Renal pelvis (tissue), 4 donors: ENCODE results near the gene ITGBL1. TPM values are rescaled to one million over a fixed set of nuclear protein-coding genes. Genes with fewer than 3 reads are reported as not detected.
A peak's percentile ranks its signal among the peaks of the same experiment; 100 is the strongest.

Source experiments
- DNase-seq: peaks from one replicate; pipeline ENCODE4 v3.0.0-alpha.2; 2013
- polyA plus RNA-seq, 3 donors: library from polyadenylated mRNA; unstranded; fragments of 120-200 nt; gene quantifications; one replicate each; pipeline ENCODE4 v1.2.1, GENCODE V29; 2013; ENCODE audit not compliant: insufficient read length in 3 of 3

ITGBL1 gene
- polyA plus RNA-seq, 3 donors, result 0.59 to 1.4 (median 0.78) TPM

- no peak for DNase-seq
Observed at GRCh38 chr13:101450749-101451130, 1.7 kb upstream of the ITGBL1 start.

- no peak for DNase-seq
Observed at GRCh38 chr13:101451641-101452040, 834 bp upstream of the ITGBL1 start.

- DNase-seq, result no peak
Observed at GRCh38 chr13:101453784-101454201, 1.3 kb downstream of the ITGBL1 start.

GRCh38 chr13:101454767-101455166, 2.3 kb downstream of the ITGBL1 start:
- no peak for DNase-seq

- no peak for DNase-seq
Observed at GRCh38 chr13:101455863-101456262, 3.4 kb downstream of the ITGBL1 start.

GRCh38 chr13:101457176-101457575, 4.7 kb downstream of the ITGBL1 start:
- DNase-seq, result no peak

- DNase-seq, result no peak
Observed at GRCh38 chr13:101465877-101466276, 13.4 kb downstream of the ITGBL1 start.

GRCh38 chr13:101467415-101467814, 14.9 kb downstream of the ITGBL1 start:
- no peak for DNase-seq

GRCh38 chr13:101473458-101473857, 21.0 kb downstream of the ITGBL1 start:
- DNase-seq, result no peak

GRCh38 chr13:101474419-101474957, 22.0 kb downstream of the ITGBL1 start:
- peak; percentile 52 for DNase-seq

- DNase-seq, result no peak
Observed at GRCh38 chr13:101475536-101475935, 23.1 kb downstream of the ITGBL1 start.

- DNase-seq, result no peak
Observed at GRCh38 chr13:101481421-101481820, 28.9 kb downstream of the ITGBL1 start.

GRCh38 chr13:101486708-101487437, 34.4 kb downstream of the ITGBL1 start:
- no peak for DNase-seq

GRCh38 chr13:101487438-101487830, 35.0 kb downstream of the ITGBL1 start:
- DNase-seq, result no peak

- DNase-seq, result no peak
Observed at GRCh38 chr13:101488734-101489133, 36.3 kb downstream of the ITGBL1 start.

- no peak for DNase-seq
Observed at GRCh38 chr13:101489643-101490405, 37.3 kb downstream of the ITGBL1 start.

- DNase-seq, result no peak
Observed at GRCh38 chr13:101490406-101491015, 38.0 kb downstream of the ITGBL1 start.

GRCh38 chr13:101492251-101492910, 39.9 kb downstream of the ITGBL1 start:
- peak; percentile 39 for DNase-seq

- DNase-seq, result no peak
Observed at GRCh38 chr13:101493541-101493940, 41.1 kb downstream of the ITGBL1 start.

GRCh38 chr13:101499406-101499805, 46.9 kb downstream of the ITGBL1 start:
- DNase-seq, result no peak

GRCh38 chr13:101502618-101503017, 50.1 kb downstream of the ITGBL1 start:
- DNase-seq, result no peak

GRCh38 chr13:101511161-101511560, 58.7 kb downstream of the ITGBL1 start:
- DNase-seq, result no peak
